CD4-positive, alpha-beta T cell treated with Interleukin-4 for 4 hours (primary cell): ENCODE results near the gene NPHP4.

Experiments used
- DNase-seq: peaks from one replicate; pipeline ENCODE4 v3.0.0-alpha.2; 2020

NPHP4 gene

GRCh38 chr1:5888606-5889211 lies 103.5 kb downstream of the NPHP4 start:
- DNase-seq = no peak

GRCh38 chr1:5887971-5888361 lies 104.3 kb downstream of the NPHP4 start:
- no peak for DNase-seq

GRCh38 chr1:5887349-5887970 lies 104.8 kb downstream of the NPHP4 start:
- no peak for DNase-seq

- no peak for DNase-seq
Observed at GRCh38 chr1:5886541-5887348, 105.5 kb downstream of the NPHP4 start.

GRCh38 chr1:5886140-5886483 lies 106.1 kb downstream of the NPHP4 start:
- DNase-seq = no peak

- no peak for DNase-seq
Observed at GRCh38 chr1:5885471-5886139, 106.6 kb downstream of the NPHP4 start.

GRCh38 chr1:5884110-5884509 lies 108.1 kb downstream of the NPHP4 start:
- DNase-seq = no peak

GRCh38 chr1:5883129-5884048 lies 108.8 kb downstream of the NPHP4 start:
- no peak for DNase-seq

- DNase-seq = no peak
Observed at GRCh38 chr1:5882367-5883128, 109.7 kb downstream of the NPHP4 start.

GRCh38 chr1:5881526-5882222 lies 110.6 kb downstream of the NPHP4 start:
- DNase-seq = no peak

GRCh38 chr1:5880630-5881405 lies 111.4 kb downstream of the NPHP4 start:
- DNase-seq = no peak

GRCh38 chr1:5879421-5879820 lies 112.8 kb downstream of the NPHP4 start:
- DNase-seq = no peak

GRCh38 chr1:5878971-5879370 lies 113.3 kb downstream of the NPHP4 start:
- DNase-seq = no peak

GRCh38 chr1:5877683-5878530 lies 114.3 kb downstream of the NPHP4 start:
- no peak for DNase-seq

- no peak for DNase-seq
Observed at GRCh38 chr1:5877001-5877400, 115.2 kb downstream of the NPHP4 start.

GRCh38 chr1:5876094-5876650 lies 116.1 kb downstream of the NPHP4 start:
- DNase-seq = no peak

GRCh38 chr1:5875345-5875910 lies 116.8 kb downstream of the NPHP4 start:
- DNase-seq = no peak

GRCh38 chr1:5874416-5875110 lies 117.7 kb downstream of the NPHP4 start:
- DNase-seq = no peak
